Calu3 (cell line): ENCODE results near the gene ZNF213. TPM values are rescaled to one million over a fixed set of nuclear protein-coding genes. Genes with fewer than 3 reads are reported as not detected.

Source experiments
- BruUV-seq: library from RNA; stranded (reverse); fragments of 400-500 nt; replicated peaks from 2 replicates; lab custom pipeline; 2021; lab: Mats Ljungman, UMichigan
- CTCF ChIA-PET: fragments of 300-600 bp; sonication (Branson Sonifier 250); formaldehyde crosslinking; loops from one replicate; lab custom pipeline; 2022; ENCODE audit warnings: antibody characterized with exemption; lab: Charles Lee
- DNase-seq: peaks from one replicate; pipeline ENCODE4 v3.0.0; 2022
- H3K27ac Mint-ChIP-seq: one replicate; pipeline ENCODE4 v1.8.0; 2022; ENCODE audit warnings: mixed read lengths; ENCODE audit not compliant: unreplicated experiment
- H3K27me3 Mint-ChIP-seq: one replicate; pipeline ENCODE4 v1.8.0; 2022; ENCODE audit warnings: mixed read lengths; ENCODE audit not compliant: unreplicated experiment
- H3K36me3 Mint-ChIP-seq: one replicate; pipeline ENCODE4 v1.8.0; 2022; ENCODE audit warnings: mild to moderate bottlenecking, moderate library complexity, mixed read lengths; ENCODE audit not compliant: insufficient read depth, unreplicated experiment
- H3K4me1 Mint-ChIP-seq: one replicate; pipeline ENCODE4 v1.8.0; 2022; ENCODE audit warnings: mild to moderate bottlenecking, low read depth, mixed read lengths; ENCODE audit not compliant: unreplicated experiment
- H3K4me3 Mint-ChIP-seq: one replicate; pipeline ENCODE4 v1.8.0; 2022; ENCODE audit warnings: mild to moderate bottlenecking, low read depth, moderate library complexity, mixed read lengths; ENCODE audit not compliant: unreplicated experiment
- H3K9me3 Mint-ChIP-seq: one replicate; pipeline ENCODE4 v1.8.0; 2022; ENCODE audit warnings: low read depth, mixed read lengths; ENCODE audit not compliant: unreplicated experiment
- intact Hi-C: fragments of 100-400 bp; cut with micrococcal nuclease; formaldehyde crosslinking; loops from one replicate; pipeline ENCODE4 v1.10.0; 2022; ENCODE audit not compliant: unreplicated experiment
- total RNA-seq: library from RNA; stranded (reverse); gene quantifications from 2 replicates; pipeline ENCODE4 v1.2.3, GENCODE V29; 2022
- TF ChIP-seq, protein P1 (sequence below): fragments of 200-600 bp; IDR thresholded peaks from one replicate; pipeline ENCODE4 v1.8.0; 2022; ENCODE audit warnings: antibody characterized with exemption; ENCODE audit not compliant: unreplicated experiment

ZNF213 gene
- total RNA-seq, 1 experiment from 2014 or later = 11.8 TPM

DNA sequence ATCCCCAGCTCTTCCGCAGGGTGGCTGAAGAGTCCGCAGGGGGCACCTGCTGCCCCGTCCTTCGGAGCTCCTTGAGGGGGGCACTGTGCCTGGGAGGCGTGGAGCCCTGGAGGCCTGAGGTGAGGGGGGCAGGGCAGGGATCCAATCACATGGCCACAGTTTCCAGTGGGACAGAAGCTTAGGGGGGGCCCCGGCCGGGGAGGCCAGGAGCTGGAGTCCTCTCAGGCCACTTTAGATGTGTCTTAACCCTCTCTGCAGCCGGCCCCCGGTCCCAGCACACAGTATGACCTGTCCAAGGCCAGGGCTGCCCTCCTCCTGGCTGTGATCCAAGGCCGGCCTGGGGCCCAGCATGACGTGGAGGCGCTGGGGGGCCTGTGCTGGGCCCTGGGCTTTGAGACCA is 10.8 kb downstream of the ZNF213 start:
- no peak for DNase-seq
- Mint-ChIP-seq H3K4me1 (no peaks in the 10 kb centered on the region), H3K27ac (no peak overlapping the region), H3K9me3 (no peaks in the 10 kb centered on the region), H3K27me3 (peaks cover 26% of the 10 kb centered on the region), H3K4me3 (no peak overlapping the region), H3K36me3 (peaks cover 35% of the 10 kb centered on the region)
- intact Hi-C loops = no loop called here
- no TSS peak for BruUV-seq
- CTCF ChIA-PET = no interaction called here
- TF ChIP-seq, protein P1, sequence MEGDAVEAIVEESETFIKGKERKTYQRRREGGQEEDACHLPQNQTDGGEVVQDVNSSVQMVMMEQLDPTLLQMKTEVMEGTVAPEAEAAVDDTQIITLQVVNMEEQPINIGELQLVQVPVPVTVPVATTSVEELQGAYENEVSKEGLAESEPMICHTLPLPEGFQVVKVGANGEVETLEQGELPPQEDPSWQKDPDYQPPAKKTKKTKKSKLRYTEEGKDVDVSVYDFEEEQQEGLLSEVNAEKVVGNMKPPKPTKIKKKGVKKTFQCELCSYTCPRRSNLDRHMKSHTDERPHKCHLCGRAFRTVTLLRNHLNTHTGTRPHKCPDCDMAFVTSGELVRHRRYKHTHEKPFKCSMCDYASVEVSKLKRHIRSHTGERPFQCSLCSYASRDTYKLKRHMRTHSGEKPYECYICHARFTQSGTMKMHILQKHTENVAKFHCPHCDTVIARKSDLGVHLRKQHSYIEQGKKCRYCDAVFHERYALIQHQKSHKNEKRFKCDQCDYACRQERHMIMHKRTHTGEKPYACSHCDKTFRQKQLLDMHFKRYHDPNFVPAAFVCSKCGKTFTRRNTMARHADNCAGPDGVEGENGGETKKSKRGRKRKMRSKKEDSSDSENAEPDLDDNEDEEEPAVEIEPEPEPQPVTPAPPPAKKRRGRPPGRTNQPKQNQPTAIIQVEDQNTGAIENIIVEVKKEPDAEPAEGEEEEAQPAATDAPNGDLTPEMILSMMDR = no peak

DNA sequence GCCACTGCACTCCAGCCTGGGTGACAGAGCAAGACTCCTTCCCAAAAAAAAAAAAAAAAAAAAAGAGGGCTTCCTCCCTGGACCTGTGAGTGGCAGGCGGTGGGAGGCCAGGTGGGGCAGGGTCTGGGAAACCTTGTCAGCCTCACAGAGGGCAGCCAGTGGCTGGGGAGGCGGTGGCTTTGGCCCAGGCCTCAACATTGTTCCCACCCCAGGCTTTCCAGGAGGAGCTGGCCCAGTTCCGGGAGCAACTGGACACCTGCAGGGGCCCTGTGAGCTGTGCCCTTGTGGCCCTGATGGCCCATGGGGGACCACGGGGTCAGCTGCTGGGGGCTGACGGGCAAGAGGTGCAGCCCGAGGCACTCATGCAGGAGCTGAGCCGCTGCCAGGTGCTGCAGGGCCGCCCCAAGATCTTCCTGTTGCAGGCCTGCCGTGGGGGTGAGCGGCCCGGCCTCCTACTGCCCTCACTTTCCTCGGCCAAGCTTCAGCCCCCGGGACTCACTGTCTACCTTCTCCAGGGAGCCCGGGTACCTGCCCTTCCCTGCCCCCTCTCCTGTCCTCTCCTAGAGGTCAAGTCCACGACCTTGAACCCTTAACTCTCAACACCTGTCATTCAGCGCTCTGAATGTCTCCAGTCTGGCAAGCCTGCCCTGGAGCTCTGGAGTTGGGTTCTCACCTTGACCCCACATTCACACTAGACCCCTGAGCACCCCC is 12.4 kb downstream of the ZNF213 start:
- intact Hi-C loops = no loop called here
- Mint-ChIP-seq H3K9me3 (no peaks in the 10 kb centered on the region), H3K4me1 (peaks cover 5% of the 10 kb centered on the region), H3K27me3 (peaks cover 26% of the 10 kb centered on the region), H3K27ac (no peak overlapping the region), H3K36me3 (peaks cover 39% of the 10 kb centered on the region), H3K4me3 (no peak overlapping the region)
- TF ChIP-seq, protein P1 = no peak
- no peak for DNase-seq
- CTCF ChIA-PET = no interaction called here
- BruUV-seq = no TSS peak

DNA sequence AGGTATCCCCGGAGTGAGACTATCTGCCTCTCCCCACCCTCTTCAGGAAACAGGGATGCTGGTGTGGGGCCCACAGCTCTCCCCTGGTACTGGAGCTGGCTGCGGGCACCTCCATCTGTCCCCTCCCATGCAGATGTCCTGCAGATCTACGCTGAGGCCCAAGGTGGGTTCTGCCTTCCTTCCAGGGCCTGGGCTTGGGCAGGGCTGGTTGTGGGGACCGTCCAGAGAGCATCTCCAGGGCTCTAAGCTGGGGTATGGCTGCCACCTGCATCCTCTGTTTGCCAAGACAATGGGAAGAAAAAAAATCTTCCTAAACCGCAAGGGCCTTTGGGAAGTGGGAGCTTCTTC is 12.9 kb downstream of the ZNF213 start:
- Mint-ChIP-seq H3K27ac (no peak overlapping the region), H3K4me1 (peaks cover 10% of the 10 kb centered on the region), H3K36me3 (peaks cover 39% of the 10 kb centered on the region), H3K27me3 (peaks cover 26% of the 10 kb centered on the region), H3K9me3 (no peaks in the 10 kb centered on the region), H3K4me3 (no peak overlapping the region)
- TF ChIP-seq, protein P1 = no peak
- intact Hi-C loops = no loop called here
- CTCF ChIA-PET = interaction anchor here (0.6 kb wide), 1 partner anchor 11 kb away, joined by 6 read pairs; no protein-coding TSS in a partner anchor
- no peak for DNase-seq
- no TSS peak for BruUV-seq

DNA sequence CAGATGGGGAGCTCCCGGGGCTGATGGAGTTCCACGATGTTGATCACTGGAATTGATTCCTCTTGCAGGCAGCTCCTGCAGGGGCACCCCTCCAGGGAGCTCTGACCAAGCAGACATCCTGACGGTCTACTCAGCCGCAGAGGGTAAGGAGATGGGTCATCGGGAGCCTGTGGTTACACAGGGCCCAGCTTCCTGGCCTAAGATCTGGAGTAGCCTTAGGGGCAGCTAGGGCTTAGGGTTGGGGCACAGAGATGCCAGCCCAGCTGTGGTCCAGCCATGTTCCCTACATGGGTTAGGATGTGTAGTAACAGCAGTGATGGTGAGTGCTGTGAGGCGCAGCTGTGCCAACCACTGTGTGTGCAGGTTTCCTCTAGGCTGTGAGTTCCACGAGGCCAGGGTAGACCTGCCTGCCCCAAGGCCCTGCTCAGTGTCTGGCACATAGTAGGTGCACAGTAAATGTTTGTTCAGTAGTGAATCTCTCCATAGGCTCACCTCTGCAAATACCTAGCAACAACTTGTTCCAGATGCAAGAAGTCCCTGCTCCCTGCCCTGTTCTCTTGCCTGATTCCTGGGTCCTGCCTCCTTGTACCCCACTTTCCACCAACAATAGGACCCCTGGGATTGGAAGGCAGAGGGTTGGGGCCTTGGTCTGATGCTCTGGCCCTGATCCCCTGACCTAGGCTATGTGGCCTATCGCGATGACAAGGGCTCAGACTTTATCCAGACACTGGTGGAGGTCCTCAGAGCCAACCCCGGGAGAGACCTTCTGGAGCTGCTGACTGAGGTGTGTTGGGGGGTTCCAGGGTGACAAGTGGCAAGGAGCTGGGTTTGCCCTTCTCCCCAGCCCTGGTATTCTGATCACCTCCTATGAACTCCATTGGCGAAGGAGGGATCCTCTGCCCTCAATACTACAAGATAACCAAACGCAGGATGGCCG is 13.7 kb downstream of the ZNF213 start:
- CTCF ChIA-PET = interaction anchor here (0.6 to 2.4 kb wide), 5 partner anchors 9 to 119 kb away, joined by 5 to 23 read pairs (median 7); partner anchors contain the start of gene ZNF213
- TF ChIP-seq, protein P1 = no peak
- Mint-ChIP-seq H3K27ac (peak overlapping the region; percentile 39), H3K9me3 (no peaks in the 10 kb centered on the region), H3K4me1 (peaks cover 14% of the 10 kb centered on the region), H3K27me3 (peaks cover 23% of the 10 kb centered on the region), H3K36me3 (peaks cover 42% of the 10 kb centered on the region), H3K4me3 (peak overlapping the region; percentile 89)
- intact Hi-C loops = no loop called here
- DNase-seq = no peak
- no TSS peak for BruUV-seq
